Activated CD8-positive, alpha-beta memory T cell treated with anti-CD3 and anti-CD28 coated beads, Interleukin-2, amount 50 U/mL, for 24 hours (primary cell): ENCODE measurements around the gene GLP1R.
"Not testable (repeated sequence)": the region's sequence is repeated elsewhere in the genome, so short reads cannot be mapped to it uniquely, and the experiment has no call there.

Experiments used
- DNase-seq: peaks from one replicate; pipeline ENCODE4 v3.0.0-alpha.2; 2020; ENCODE audit errors: extremely low read depth

The GLP1R gene

DNA sequence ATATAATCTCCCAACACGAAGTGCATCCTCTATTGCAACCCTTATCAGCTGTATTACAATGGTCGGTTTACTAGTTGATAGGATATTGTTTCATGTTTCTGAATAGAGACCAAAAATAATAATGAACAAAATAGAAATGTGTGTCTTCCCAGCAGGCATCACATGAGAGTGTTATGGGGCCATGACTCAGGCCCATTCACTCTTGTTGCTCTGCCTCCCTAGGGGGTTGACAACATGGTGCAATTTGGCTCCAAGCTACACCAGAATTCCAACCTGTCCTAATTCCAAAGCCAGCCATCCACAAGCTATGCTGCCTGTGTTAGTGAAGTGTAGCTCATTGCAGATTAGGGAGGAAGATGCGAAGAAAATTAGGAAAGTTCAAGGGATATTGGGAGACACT is 79.5 kb downstream of the GLP1R start:
- no peak for DNase-seq

DNA sequence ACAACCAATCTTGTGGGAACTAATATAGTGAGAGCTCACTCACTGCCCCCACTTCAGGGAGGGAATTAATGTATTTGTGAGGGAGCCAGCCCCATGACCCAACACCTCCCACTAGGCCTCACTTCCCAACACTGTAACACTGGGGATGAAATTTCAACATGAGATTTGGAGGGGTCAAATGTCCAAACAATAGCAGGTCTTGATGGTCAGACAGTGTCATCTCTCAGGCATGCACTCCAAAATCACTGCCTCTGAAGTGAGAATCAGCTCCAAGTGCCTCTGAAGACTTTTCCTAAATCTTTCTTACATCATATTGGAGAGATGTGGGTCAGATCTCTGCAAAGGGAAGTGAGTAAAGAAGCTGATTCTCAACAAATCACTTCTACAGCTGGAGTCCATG is 80.3 kb downstream of the GLP1R start:
- DNase-seq = no peak

DNA sequence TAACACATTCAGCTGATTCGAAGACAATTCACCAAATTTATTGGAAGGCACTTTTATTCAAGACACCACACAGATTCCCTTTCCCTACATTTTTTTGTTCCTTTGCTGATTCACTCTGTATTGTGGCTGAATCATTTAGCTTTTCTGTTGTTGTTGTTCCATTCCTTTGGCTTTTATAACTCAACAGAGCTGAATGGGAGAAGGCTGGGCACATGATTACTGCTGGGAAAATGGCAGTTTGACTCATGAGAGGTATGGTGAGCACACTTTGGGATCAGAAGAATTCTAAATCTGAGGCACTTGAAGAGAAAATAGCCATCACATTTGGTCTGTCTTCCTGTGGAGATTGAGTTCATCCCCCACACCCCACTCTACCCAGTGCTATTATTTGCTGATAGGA is 82.1 kb downstream of the GLP1R start:
- no peak for DNase-seq

- not testable (repeated sequence) for DNase-seq
Observed at GRCh38 chr6:39134761-39135160, 86.2 kb downstream of the GLP1R start.

DNA sequence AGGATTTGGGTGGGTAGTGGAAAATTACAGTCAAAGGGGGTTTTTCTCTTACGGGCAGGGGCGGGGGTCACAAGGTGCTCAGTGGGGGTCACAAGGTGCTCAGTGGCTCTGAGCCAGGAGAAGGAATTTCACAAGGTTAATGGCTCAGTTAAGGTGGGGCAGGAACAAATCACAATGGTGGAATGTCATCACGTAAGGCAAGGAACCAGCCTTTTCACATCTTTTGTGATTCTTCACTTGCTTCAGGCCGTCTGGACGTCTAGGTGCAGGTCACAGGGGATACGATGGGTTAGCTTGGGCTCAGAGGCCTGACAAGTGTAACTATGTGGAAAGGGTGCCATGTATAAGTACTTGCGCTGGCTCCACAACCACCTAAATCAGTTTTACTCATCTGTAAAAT is 87.6 kb downstream of the GLP1R start:
- DNase-seq = not testable (repeated sequence)

DNA sequence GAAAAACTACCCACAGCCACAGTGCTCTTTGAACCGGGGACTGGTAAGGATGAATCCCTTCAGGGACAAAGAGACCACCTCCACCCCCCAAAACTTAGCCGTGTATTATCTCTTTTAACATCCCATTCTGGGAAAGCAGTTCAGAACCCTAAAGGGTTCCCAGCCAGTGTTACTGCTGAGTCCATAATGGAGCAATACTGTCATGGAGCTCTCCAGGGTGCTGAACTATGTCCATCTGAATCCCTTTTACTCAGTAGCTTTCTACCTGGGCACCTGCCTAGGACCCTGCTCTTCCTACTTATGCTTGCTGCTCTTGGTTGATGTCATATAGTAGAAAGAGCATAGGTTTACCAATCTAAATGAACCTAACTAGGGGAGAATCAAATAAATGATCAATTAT is 88.7 kb downstream of the GLP1R start:
- DNase-seq = no peak
